Measurements from ENCODE around the gene AOC1.
"Not testable (repeated sequence)": the region's sequence is repeated elsewhere in the genome, so short reads cannot be mapped to it uniquely, and the experiment has no call there.

AOC1 gene

DNA sequence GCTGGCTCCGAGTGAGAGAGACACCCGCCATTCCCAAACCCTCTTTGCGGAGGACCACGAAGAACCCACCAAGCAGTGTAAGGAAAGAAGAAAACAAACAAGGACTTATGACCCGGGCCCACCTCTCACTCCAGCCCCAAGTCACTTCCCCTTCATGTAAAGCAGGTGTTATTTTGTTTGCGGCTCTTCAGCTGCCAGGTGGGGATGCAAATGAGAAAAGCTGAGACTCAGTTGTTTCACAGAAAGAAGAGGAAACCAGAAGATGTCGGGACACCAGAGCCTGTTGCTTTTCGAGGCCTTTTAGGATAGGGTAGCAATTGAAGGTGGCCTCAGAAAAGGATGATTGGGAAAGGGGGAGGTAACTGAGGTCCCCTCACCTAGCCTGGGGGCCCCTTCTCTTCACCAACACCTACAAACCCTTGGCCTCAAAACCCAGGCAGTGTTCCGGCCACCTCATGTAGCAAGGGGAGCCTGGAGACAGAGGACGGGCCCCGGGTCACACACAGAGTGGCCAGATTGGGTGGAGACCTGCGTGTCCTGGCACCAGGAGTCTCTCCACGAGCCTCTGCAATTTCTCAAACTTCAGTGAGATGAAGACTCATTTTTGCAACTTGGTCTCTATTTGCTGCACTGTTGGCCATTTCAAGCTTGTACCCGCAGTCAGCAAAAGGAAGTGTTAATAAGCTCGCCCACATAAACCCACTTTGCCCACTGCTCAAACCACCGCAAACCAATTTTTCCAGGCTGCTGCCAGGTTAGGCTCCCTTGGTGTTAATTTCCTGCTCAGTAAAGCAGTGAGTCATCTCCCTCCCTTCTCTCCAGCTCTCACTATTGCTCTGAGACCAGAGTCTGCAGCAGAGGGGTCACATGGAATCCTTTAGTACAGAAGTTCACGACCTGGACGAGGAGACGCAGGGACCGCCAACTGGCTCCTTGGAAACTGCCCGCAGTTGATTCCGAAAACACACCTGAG is 45.5 kb downstream of the AOC1 start:
- peak in 1 of 2 experiments; percentile 38 for DNase-seq (ENCODE audit: low read depth in 2 of 2)

DNA sequence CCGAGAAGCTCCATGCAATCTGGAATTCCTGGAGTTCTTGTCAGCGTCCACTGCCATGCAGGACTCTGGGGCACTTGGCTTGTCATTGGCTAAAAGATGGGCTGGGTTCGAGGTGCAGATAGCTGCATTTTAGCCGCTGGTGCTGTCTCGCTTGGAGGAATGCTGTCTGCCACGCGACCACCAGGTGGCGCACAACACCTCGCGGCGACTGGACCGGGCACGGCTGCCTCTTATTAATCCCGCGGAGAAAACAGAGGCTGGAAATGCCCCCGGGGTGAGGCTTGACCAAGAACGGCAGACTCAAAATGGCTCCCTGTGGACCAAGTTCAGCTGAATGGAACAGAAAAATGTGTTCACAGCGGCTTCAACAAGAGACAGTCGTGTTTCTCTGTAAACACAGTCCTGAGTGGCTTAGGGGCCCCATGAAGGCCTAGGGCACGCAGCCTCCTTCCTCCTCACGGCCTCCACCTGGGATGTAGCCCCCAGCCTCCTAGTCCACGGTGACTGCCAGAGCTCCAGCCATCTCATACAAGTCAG is 46.2 kb downstream of the AOC1 start:
- DNase-seq (ENCODE audit: low read depth in 2 of 2), result peak; percentile 65 to 72

DNA sequence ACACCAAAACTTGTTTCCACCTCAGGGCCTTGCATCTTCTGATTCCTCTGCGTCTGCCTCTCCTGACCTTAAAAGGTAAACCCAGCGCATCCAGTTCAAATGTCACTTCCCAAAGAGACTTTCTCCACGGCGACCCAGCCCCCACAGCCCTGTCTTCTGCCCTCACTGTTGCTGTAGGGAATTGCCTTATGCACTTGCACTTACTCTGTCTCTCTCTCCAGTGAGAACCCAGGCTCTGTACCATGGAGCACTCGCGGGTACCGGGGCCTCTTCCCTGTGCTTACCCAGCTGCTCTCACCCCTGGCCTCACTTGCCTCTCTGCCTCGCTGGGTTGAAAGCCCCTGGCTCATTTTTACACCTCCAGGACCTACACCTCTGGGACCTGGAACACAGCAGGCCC is 48.4 kb downstream of the AOC1 start:
- no peak for DNase-seq (ENCODE audit: low read depth in 2 of 2)

DNA sequence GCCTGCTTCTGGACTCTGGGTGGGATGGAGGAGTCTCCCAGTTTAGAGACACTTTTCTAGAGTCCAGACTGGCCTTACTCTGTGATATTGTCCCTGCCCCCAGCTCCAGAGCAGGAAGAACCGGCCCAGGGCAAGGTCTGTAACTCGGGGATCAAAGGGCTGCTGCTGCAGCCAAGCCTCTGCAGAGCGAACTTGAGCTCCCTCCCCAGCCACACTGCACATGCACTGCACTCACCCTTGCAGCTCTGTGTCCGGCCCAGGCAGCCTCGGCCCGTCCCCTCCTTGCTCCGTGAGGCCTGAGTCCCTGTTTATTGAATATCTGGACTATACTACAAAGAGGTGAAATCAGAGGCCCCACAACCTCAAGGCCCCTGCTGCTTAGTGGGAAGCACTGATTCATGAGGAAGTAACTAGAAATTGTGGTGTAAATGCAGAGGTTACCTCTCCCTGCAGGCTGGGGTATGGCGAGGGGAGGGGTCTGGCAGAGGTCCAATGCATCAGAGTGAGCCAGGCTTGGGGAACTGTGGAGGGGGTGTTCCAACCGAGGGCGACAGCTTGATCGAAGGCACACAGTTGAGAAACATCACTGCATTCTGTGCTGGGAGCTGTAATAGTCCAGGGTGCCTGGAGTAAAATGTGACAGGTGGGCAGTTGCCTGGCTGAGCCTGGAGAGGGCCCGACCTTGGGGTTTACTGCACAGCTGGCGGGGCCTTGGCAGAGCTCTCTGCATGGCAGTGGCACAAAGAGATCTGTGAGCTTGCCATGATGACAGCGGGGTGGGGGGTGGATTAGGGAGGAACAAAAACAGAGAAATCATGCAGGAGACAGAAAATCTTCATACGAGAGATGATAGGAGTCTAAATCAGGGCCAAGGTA is 49.1 kb downstream of the AOC1 start:
- no peak for DNase-seq (ENCODE audit: low read depth in 2 of 2)

DNA sequence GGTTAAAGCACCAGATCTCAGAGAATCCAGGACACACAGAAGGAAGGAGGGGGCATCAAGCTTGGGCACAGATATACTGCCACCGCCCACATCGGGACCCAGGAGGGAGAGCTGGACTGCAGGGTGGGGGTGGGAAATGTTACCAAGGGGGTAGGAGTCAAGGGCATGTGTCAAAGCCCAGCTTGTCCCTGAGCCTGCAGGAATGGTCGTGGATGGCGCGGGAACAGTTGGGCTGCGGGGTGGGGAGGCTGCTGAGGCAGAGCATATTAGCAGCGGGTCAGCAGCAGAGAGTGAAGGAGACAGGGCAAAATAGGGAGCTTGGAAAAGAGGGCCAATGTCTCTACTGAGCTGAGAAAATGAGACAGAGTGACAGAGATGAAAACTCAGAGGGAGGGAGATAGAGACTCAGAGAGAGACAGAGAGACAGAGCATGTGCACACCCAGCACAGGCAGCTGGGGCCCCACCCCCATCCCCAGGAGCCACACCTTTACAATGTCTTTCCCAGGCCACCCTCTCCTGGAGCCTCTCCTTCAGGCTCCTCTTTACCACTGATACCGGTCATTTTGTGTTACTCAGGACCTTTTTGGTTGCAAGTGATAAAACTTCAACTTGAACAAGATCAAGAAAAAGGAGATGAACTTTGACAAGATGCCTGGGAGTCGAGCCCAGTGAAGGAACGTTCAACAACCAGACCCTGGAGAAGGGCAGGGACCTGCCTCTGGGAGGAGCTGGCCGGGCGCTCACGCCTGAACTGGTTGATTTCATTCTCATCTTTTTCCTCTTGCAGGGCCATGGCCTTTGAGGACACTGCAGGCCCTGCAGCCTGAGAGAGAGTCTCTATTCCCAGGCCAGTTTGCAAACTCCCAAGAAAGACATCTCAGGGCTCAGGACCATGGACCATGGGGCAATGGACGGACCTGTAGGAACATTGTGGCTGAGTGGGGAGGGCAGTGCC is 50.0 kb downstream of the AOC1 start:
- no peak for DNase-seq (ENCODE audit: low read depth in 2 of 2)

DNA sequence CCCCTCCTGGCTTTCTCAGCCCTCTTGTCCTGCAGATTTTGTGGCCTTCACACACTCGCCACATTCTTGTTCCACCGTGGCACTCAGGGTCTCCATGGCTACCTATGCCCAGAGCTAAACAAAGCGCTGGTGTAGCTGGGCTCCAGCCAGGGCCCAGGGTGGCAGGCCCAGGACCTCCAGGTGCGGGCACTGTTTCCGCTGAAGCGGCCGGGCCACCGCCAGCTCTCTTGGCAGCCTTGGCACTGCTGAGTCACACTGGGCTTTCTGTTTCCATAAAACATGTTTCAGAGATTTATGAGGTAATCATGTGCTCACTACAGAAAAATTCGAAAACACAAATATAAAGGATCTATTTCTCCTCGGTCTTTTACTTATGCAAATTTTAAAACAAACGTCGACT is 51.3 kb downstream of the AOC1 start:
- no peak for DNase-seq (ENCODE audit: low read depth in 2 of 2)

DNA sequence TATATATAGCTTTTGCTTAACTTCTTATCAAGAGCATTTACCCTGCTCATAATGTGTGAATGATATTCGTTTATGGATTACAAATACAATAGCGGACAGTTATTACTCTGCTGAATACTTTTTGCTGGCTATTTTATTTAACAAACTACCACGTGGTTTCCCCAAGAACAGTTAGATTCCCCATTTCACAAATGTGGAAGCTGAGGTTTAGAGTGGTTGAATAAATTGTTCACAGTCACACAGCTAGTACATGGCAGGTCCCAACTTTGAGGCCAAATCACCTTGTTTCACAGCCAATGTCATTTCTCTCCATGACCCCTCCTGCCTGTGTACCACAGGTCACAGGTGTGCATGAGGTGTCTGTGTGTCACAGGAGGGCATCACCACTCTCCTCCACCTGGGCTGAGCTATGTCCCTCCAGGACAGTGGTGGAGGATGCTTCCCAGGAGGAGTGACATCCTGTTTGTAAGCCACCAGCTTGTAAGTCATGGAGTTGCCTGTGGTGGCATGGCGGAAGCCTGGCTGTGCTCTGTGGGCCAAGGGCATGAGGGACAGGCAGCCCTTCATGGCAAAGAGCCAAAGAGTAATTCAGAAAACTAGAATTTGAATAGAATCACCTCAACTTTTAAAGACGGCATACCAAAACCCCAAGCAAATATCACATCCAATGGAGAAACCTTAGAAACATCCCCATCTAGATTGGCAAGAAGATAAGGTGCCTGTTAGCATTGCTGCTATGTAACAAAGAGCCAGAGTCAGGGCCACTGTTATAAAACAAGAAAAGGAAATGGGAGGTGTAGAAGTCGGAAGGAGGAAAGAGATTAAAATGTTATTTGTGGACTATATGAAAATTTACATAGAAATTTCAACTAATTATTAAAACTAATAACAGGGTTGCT is 51.9 kb downstream of the AOC1 start:
- DNase-seq (ENCODE audit: low read depth in 2 of 2), result no peak

DNA sequence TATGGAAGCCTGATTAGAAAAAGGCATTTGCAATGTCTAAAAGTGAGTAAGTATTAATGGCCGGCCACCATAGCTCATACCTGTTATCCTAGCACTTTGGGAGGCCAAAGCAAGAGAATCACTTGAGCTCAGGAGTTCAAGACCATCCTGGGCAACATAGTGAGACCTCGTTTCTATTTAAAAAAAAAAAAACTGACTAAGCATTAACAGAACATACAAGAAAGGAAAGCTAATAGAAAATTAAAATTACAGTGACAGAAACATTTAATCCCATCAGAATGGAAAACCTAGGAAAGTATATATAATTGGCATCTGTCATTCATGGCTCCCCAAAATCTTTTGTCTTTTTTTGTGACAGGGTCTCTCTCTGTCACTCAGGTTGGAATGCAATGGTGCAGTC is 55.9 kb downstream of the AOC1 start:
- DNase-seq (ENCODE audit: low read depth in 2 of 2), result no peak

DNA sequence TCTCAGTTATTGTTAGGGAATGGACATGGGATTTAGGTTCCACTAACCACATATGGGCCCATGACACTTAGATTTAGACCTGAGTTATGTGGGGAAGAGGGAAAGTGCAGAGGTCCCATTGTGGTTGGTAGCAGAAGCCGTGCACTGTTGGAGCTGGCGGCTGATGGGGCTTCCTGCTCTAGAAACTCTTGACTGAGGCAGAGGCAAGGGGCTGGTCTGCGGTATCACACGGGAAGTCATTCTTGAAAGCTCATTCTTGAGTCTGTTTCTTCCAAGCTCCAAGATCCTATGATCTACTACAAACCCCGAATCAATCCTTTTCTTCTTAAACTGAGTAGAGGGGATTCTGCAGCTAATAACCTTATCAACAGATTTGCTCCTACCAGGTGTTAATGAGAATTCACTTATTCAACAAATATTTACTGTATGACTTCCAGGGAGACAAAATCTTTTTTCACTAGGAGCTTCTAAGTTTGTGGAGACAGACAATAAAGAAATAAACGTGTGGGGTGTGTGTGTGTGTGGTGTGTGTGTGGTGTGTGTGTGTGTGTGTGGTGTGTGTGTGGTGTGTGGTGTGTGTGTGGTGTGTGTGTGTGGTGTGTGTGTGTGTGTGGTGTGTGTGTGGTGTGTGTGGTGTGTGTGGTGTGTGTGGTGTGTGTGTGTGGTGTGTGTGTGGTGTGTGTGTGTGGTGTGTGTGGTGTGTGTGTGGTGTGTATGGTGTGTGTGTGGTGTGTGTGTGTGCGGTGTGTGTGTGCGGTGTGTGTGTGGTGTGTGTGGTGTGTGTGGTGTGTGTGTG is 57.1 kb downstream of the AOC1 start:
- peak in 1 of 2 experiments; percentile 11 for DNase-seq (ENCODE audit: low read depth in 2 of 2)

DNA sequence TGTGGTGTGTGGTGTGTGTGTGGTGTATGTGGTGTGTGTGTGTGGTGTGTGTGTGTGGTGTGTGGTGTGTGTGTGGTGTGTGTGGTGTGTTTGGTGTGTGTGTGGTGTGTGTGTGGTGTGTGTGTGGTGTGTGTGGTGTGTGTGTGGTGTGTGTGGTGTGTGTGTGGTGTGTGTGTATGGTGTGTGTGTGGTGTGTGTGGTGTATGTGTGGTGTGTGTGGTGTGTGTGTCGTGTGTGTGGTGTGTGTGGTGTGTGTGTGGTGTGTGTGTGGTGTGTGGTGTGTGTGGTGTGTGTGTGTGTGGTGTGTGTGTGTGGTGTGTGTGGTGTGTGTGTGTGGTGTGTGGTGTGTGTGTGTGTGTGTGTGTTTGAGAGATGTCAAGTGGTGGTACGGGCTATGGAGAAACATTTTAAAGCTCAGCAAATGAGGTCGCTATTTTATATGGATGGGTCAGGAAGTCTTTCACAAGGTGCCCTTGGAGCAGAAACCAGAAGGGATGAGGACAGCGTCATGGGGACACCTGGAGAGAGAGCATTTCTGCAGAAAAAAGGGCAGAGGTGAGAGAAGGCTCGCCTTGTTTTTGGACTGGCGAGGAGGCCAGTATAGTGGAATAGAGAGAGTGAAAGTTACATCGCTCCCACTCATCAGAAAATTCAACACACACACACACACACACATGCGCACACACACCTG is 58.1 kb downstream of the AOC1 start:
- DNase-seq (ENCODE audit: low read depth in 2 of 2), result not testable (repeated sequence)

DNA sequence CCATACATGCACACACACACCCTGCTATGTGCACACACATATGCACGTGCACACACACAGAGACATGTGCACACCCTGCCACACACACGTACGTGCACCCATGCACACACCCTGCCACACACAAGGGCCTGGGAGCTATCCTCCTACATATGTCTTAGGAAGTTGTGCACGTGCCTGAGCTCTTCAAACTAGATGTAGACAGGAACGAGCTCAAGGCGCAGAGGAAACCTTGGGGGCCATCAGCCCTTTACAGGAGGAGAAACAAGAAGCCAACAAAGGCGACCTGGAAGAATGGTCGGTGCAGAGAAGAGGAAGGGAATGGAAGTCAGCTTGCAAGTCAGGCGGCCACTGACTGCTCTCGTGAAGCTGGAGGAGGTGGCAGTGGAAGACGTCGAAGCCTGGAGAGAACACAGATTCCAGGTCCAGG is 58.7 kb downstream of the AOC1 start:
- DNase-seq (ENCODE audit: low read depth in 2 of 2), result no peak

Measured in stimulated activated CD4-positive, alpha-beta T cell treated with anti-CD3 and anti-CD28 coated beads, Interleukin-12 subunit alpha, Interleukin-12 subunit beta, amount 100 ng/mL, for 24 hours (primary cell).